HuH-7 (cell line): ENCODE measurements around the gene ELP1.
"Not testable (repeated sequence)": the region's sequence is repeated elsewhere in the genome, so short reads cannot be mapped to it uniquely, and the experiment has no call there.

ENCODE experiments used
- DNase-seq: peaks from one replicate; pipeline ENCODE4 v3.0.0; 2011; ENCODE audit warnings: low spot score

Gene ELP1

DNA sequence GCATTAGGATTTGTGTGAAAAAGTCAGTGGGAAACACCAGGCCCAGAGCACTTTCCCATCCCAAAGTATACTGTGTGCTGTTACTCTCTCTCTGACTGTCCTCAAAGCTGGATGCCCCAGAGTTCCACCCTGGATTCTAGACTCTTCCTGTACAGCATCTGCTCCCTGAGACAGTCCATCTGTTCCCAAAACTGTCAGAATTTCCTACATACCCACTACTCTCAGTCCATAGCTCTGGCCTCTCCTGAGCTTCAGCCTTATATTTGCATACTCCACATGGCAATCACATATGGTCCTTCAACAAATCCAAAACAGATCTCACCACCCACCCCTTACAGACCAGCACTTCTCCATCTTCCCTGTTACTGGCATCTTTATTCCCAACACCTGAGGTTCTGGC is 9.5 kb downstream of the ELP1 start:
- no peak for DNase-seq

DNA sequence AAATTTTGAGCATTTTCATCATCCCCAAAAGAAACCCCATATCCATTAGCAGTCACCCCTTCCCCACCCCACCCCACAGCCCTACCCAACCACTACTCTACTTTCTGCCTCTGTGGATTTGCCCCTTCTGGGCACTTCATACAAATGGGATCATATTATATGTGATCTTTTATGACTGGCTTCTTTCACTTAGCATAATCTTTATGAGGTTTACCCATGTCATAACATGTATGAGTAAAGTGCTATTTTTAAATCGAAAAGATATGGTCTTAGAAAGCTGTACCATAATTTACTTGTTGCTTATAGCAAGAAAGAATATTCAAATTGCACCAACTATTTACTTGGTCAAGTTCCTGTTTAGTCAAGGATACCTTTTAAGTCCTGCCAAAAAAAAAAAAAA is 12.7 kb downstream of the ELP1 start:
- no peak for DNase-seq

DNA sequence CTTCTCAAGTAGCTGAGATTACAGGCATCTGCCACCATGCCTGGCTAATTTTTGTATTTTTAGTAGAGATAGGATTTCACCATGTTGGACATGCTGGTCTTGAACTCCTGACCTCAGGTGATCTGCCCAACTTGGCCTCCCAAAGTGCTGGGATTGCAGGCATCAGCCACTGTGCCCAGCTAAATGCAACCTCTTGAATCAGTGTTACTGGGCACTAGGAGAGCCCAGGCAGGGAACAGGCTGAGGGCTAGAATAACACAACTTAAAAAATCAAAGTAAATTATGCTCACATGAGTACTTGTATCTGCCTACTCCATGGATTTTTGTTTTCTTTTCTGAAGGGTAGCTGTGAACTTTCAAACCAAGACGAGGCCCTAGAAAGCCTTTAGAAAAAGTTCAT is 13.5 kb downstream of the ELP1 start:
- DNase-seq, result not testable (repeated sequence)

DNA sequence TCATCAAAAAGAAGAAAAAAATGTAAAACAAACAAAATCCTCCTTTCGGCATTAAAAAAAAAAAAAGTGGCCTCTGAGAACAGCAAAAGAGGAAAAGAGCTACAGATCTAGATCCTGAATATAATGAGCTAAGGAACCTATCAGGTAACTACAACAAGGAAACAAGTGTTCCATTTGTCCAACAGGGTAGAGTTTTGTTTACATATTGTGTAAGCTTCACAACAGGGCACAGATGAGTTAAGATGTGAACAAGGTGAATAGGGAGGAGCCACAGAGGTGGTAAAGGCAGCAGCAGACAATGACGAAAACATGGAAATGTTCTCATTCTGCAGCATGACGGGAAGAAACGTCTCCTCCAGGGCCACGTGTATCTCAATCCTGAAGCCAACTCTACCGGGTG is 14.4 kb downstream of the ELP1 start:
- DNase-seq, result peak; percentile 59

DNA sequence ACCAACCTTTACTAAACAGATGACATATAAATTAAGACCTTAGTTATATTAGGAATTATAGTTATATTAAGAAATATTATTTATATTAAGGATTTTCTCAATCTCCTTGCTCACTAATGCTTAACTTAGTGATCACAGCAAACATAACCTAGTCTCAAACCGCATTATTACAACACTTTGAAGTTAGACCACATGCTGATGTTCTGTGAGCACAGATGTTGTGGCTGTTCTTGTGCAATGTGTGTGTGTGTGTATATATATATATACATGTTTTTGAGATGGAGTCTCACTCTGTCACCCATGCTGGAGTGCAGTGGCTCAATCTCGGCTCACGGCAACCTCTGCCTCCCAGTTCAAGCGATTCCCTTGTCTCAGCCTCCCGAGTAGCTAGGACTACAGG is 20.5 kb downstream of the ELP1 start:
- no peak for DNase-seq

DNA sequence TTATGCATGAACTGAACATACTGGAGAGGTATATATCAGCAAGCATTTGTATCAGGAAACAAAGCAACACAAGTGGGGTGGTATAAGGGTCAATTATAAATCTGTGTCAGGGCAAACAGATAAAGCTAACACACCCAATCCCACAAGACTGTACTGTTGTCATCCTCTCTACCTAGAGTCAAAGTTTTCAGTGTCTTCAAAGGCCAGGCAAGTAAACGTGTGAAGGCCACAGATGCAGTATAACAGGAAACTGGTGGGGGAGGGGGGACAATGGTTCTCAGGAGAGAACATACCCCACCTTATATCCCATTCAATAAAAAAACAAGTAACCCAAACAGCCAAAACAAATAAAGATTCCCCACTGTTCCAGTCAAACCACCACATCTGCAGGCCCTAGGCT is 22.1 kb downstream of the ELP1 start:
- DNase-seq, result no peak

DNA sequence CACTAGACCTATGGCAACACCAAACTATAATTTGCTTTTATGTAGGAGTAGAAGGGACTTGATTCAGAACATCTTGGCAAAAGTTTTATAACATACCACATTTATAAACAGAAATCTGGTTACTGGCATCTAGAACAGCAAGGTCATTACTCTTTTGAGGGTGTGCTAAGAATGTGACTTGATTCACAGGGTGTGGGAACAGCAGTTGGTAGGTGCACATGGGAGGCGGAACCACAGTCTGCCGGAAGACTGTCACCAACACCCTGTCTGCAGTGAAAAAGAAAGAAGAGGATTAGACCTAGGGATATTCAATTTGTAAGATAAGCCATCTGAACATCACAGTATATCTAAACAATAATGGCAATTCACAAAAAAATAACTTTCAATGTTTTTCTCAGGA is 23.0 kb downstream of the ELP1 start:
- DNase-seq, result no peak

DNA sequence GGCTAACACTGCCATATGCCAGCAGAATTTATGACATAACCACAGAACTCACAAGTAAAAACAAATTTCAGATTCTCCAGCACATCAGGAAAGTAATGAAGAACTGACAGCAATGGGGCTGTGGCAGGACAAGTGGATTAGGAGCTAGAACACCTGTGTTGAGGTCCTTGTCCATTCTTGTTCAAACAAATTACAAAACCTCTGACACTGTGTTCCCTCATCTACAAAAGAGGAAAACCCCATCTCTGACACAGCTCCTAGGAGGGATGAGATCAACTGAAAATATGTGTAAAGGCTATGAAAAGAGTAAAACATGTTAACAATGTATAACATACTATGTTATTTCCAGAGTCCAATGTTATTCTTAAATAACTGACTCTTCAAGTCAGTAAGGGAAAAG is 23.5 kb downstream of the ELP1 start:
- no peak for DNase-seq

DNA sequence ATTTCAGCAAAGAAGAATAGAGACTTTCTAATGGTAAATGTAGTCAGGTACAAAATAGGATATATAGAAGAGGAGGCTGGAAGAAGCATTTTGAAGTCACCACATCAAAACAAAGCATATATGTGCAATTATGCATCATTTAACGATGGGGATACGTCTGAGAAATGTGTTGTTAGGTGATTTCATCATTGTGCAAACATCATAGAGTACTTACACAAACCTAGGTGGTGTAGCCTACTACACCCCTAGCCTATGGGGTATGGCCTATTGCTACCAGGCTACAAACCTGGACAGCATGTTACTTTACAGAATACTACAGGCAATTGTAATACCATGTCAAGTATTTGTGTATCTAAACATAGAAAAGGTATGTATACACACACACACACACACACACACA is 28.4 kb downstream of the ELP1 start:
- DNase-seq, result no peak

DNA sequence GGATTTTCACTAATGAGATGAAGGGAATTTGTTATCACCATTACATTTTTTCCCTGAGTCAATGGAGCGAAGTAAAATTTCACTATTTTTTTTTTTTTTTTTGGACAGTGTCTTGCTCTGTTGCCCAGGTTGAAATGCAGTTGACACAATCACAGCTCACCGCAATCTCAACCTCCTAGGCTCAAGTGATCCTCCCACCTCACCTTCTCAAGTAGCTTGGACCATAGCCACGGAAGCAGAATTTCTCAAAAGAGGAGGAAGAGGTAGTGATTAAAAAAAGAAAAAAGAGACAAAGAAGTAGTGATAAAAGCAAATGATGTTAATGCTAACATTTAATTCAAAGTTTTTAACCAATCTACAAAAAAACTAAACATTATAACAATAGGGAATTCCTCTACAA is 29.8 kb downstream of the ELP1 start:
- no peak for DNase-seq

DNA sequence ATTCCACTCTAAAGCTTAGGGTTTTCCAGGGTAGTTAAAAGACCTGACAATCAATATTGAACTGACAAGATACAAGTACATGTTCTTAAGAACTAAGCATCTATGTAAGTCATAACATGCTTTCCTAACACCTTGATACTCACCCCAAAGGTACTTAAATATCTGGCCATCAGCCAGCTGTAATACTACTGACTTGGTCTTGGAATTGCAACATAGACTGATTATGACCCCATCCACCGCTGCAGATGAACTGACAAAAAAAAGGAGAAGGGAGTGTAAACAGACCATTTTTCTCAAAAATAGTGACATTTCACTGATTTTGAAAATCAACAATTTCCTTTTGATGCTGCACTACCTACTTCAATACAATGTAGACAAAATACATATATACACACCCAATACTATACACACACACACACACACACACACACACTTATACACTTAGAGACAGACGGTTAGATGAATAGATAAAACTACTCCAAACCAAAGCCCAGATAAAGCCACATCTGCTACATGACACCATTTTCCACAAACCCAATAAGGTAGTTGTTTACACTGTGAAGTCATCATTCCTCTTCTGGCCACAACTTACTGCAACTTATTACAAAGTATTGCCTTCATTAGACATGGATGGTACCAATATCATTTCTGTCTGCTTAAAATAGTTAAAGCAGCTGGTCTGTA is 30.4 kb downstream of the ELP1 start:
- no peak for DNase-seq

DNA sequence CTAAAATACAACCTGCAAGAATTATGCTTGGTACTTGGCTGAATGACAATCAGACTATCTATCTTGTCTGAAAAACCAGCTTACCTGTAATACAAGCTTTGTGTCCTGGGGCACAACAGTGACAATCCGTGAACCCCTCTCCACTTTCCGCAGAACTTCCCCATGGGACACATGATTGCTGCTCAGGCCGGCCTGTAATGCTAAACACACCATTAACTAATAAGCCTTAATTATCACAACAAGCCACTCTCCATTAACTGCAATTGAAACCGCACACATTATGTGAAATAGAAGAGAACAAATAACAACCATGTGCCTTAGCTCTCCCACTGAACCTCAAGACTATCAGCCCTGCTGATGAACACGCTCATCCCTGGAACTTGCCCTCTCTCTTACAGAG is 33.7 kb downstream of the ELP1 start:
- no peak for DNase-seq

DNA sequence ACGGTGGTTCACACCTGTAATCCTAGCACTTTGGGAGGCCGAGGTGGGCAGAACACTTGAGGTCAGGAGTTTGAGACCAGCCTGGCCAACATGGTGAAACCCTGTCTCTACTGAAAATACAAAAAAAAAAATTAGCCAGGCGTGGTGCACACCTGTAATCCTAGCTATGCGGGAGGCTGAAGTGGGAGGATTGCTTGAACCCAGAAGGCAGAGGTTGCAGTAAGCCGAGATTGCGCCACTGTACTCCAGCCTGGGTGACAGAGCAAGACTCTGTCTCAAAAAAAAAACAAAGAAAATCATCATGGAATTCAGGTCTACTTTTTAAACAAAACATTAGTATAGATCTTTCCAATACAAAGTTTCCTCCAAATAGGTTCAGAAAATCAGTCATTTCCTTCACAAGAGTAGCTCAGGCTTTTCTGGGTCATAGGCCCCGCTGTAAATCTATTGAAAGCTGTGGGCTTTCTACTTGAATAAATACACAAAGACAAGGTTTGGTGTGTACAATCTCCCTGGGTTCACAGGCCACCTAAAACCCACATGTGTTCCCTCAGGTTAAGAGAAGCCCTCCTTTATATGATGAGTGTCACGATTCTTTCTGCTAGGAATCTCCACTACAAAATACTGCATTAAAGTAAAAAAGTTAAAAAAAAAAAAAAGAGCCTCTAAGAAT is 34.8 kb downstream of the ELP1 start:
- not testable (repeated sequence) for DNase-seq

DNA sequence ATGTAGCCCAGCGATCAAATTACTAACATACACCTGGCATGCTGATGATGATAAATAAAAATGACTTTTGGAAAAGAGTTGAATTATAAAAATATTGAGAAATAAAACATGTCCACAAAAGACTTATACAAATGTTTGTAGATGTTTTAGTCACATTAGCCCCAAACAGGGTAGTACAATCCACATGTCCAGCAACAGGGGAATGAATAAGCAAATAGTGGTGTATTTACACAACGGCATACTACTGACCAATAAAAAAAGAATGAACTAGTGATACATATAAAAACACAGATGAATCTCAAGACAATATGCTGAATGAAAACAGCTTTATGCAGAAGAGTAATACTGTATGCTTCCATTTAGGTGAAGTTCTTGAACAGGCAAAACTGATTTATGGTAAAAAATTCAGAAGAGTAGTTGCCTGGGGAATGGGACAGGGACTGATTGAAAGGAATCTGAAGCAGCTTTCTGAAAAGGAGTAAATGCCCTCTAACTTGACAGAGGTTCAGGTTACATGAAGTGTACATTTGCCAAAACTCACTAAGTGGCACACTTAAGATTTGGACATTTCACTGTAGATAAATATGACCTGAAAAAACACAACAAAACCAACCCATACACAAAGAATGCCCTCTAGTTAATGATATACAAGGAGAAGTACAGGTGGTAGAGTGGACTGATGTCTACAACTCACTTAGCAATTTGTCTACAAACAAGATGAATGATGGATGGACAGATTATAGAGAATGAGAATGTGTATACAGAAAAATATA is 36.4 kb downstream of the ELP1 start:
- no peak for DNase-seq

DNA sequence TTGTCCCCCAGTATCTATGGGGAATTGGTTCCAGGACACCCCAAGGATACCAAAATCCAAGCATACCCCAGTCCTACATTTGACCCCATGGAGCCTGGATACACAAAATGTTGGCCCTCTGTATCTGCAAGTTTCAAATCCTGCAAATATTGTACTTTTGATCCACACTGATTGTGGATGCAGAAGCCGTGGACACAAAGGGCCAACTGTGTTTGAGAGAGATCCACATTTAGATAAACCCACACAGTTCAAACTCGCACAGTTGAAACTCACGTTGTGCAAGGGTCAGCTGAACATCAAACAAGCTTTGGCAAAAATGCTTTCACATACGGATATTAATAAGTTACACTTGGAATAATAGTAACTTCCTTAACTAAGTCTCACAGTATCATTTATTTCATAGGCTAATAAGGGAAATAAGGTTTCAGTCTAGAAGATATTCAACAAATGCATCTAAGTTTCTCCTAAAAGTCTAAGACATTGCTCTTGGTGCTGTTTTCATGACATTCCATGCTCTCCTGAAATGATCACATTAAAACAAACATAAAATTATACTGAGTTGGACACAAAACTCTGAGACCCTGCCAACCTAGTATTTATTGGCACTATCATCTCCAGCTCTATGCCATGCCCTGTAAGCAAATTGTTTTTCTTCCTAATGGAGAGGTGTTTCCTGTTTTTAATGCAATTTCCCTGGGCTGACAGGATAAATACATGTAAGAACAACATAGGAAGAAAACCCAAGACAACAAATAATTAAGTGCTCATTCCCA is 39.5 kb downstream of the ELP1 start:
- peak; percentile 46 for DNase-seq

DNA sequence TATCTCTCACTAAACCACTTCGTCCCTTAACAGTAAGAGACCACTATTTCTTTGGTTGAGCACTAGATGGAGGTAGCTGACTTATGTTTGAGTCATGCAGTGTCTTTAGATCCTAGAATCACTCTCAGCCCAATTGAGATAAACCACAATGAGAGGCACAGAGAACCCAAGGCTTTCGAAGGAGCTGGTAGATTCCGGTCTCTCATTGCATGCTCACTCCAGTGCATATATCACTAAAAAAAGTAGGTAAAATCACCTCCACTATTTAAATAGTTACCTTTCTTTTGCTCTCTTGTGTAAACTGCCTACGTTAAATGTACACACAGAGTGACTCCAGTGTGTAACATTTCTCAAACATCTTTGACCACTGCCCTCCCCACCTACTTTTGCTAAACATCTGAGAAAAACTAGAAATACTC is 44.3 kb downstream of the ELP1 start:
- DNase-seq, result peak; percentile 39

DNA sequence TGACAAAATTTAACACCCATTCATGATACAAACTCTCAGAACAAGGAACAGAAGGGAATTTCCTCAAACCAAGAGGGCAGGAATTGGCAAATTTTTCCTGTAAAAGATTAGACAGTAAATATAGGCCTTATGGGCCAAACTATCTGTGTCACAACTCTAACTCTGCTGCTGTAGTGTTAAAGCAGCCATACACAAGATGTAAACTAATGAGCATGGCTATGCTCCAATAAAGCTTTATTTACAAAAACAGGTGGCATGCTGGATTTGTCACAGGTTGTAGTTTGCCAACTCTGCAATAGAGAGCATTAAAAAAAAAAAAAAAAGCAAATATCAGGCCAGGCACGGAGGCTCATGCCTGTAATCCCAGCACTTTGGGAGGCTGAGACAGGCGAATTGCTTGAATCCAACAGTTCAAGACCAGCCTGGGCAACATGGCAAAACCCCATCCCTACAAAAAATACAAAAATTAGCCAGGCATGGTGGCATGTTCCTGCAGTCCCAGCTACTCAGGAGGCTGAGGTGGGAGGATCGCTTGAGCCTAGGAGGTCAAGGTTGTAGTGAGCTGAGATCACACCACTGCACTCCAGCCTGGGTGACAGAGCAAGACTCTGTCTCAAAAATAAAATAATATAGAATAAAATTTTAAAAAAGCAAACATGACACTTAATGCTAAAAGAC is 47.2 kb downstream of the ELP1 start:
- not testable (repeated sequence) for DNase-seq

DNA sequence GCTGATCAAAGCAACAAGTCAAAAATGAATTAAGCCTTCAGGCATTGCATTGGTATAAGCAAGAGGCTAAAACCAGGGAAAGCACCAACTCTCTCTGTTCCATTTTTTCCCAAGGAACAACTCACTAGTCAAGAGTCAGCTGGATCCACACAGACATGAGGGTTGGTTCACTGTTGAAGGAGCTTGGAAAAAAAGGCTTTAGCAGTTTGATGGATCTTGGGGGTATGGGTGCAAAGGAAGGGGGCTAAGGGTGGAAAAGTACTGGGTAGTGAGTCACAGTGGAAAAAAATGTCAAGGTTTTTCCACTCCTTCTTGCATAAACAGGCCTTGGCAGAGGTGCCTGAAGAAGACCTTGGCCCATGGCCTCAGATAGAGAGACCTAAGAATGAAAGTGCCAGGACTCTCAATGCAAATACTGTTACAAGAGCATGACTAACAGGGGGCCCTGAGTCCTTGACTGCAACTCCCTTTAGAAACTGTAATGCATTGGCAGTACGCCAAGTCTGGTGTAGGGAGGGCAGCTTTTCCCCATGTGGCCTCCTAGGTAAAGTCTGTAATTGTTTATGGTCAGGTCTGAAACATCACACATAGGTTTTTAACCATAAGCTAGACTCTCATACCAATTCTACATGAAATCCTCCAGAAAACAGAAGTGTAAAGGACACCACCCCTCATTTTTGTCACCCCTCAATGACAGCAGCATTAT is 48.1 kb downstream of the ELP1 start:
- peak; percentile 77 for DNase-seq

DNA sequence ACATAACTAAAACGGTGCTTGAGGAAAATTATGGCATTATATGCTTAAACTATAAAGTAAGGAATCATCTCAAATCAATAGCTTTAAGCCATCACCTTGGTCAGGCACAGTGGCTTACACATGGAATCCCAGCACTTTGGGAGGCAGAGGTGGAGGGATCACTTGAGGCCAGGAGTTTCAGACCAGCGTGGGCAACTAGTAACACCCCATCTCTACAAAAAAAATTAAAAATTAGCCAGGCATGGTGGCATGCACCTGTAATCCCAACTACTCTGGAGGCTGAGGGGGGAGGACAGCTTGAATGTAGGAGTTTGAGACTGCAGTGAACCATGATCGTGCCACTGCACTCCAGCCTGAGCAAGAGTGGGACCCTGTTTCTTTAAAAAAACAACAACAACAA is 49.2 kb downstream of the ELP1 start:
- DNase-seq, result no peak

DNA sequence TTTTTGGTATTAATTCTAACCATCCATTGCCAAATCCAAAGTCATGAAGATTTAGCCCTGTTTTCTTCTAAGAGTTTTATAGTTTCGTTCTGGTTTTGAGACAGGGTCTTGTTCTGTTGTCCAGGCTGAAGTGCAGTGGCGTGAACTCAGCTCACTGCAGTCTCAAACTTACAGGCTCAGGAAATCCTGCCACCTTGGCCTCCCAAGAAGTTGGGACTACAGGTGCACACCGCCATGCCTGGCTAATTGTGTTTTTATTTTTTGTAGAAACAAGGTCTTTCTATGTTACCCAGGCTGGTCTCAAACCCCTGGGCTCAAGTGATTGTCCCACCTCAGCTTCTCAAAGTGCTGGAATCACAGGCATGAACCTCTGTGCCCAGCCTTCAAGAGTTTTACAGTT is 50.8 kb downstream of the ELP1 start:
- DNase-seq, result no peak
